AG09309 (cell line): ENCODE data around the gene RAD18.

Experiments used
- DNase-seq: peaks from one replicate; pipeline ENCODE4 v3.0.0-alpha.2; 2010; ENCODE audit warnings: low read depth
- H3K4me3 ChIP-seq: 2 replicates; pipeline ENCODE4 v1.5.1; 2011; ENCODE audit warnings: mild to moderate bottlenecking, low read depth, low read length, moderate library complexity; ENCODE audit not compliant: control insufficient read depth
- CTCF ChIP-seq: IDR thresholded peaks from 2 replicates; pipeline ENCODE4 v1.5.1; 2011; ENCODE audit warnings: mild to moderate bottlenecking, low read depth, low read length, inconsistent platforms; ENCODE audit not compliant: insufficient read depth, control insufficient read depth; ENCODE audit errors: missing control alignments

RAD18 gene

GRCh38 chr3:8986741-8987140, 23.5 kb upstream of the RAD18 start:
- DNase-seq: no peak
- no peak for TF ChIP-seq CTCF
- no peak overlapping the region for H3K4me3 ChIP-seq

GRCh38 chr3:8985876-8986275, 22.6 kb upstream of the RAD18 start:
- DNase-seq: no peak
- H3K4me3 ChIP-seq: no peak overlapping the region
- TF ChIP-seq CTCF: no peak

- no peak overlapping the region for H3K4me3 ChIP-seq
- DNase-seq: no peak
- no peak for TF ChIP-seq CTCF
Observed at GRCh38 chr3:8985411-8985831, 22.1 kb upstream of the RAD18 start.

GRCh38 chr3:8984526-8984925, 21.3 kb upstream of the RAD18 start:
- no peak overlapping the region for H3K4me3 ChIP-seq
- DNase-seq: no peak
- TF ChIP-seq CTCF: no peak

GRCh38 chr3:8984081-8984480, 20.8 kb upstream of the RAD18 start:
- TF ChIP-seq CTCF: no peak
- no peak overlapping the region for H3K4me3 ChIP-seq
- DNase-seq: no peak

- no peak for DNase-seq
- H3K4me3 ChIP-seq: no peak overlapping the region
- TF ChIP-seq CTCF: no peak
Observed at GRCh38 chr3:8983591-8983990, 20.3 kb upstream of the RAD18 start.

- DNase-seq: no peak
- no peak overlapping the region for H3K4me3 ChIP-seq
- TF ChIP-seq CTCF: no peak
Observed at GRCh38 chr3:8983026-8983425, 19.8 kb upstream of the RAD18 start.
